K562 (cell line): ENCODE measurements around the gene ALS2CL. TPM values are rescaled to one million over a fixed set of nuclear protein-coding genes. Genes with fewer than 3 reads are reported as not detected.
A peak's percentile ranks its signal among the peaks of the same experiment; 100 is the strongest.

Experiments
- ATF4 ChIP-seq: fragments of 450-650 bp; formaldehyde crosslinking; IDR thresholded peaks from 2 replicates; pipeline ENCODE4 v1.4.0; 2022; ENCODE audit warnings: mild to moderate bottlenecking, moderate library complexity
- COPS2 ChIP-seq: fragments of 450-650 bp; conservative IDR thresholded peaks from 2 replicates; pipeline ENCODE4 v1.6.1; 2016; ENCODE audit warnings: mild to moderate bottlenecking, moderate library complexity
- ELK3 ChIP-seq: fragments of 450-650 bp; formaldehyde crosslinking; IDR thresholded peaks from 2 replicates; pipeline ENCODE4 v1.4.0; 2020; ENCODE audit warnings: mild to moderate bottlenecking
- ETV5 ChIP-seq: sonication (generic); formaldehyde crosslinking; IDR thresholded peaks from 2 replicates; pipeline ENCODE4 v1.4.0; 2020; ENCODE audit warnings: low read depth, mild to moderate bottlenecking, missing genetic modification reagents
- GABPB2 ChIP-seq: fragments of 250-450 bp; sonication (Bioruptor Pico); conservative IDR thresholded peaks from 2 replicates; pipeline ENCODE4 v1.5.1; 2021; ENCODE audit warnings: mild to moderate bottlenecking
- HDAC8 ChIP-seq: fragments of 450-650 bp; IDR thresholded peaks from 2 replicates; pipeline ENCODE4 v1.6.1; 2016; ENCODE audit warnings: mild to moderate bottlenecking, missing genetic modification characterization, moderate library complexity, missing compliant biosample characterization
- HINFP ChIP-seq: fragments of 450-650 bp; conservative IDR thresholded peaks from 2 replicates; pipeline ENCODE4 v1.6.1; 2016; ENCODE audit warnings: missing genetic modification characterization, low read depth, mild to moderate bottlenecking, control low read depth, missing compliant biosample characterization
- HMBOX1 ChIP-seq: sonication (generic); IDR thresholded peaks from 2 replicates; pipeline ENCODE4 v1.6.1; 2016
- LCOR ChIP-seq: sonication (generic); formaldehyde crosslinking; IDR thresholded peaks from 2 replicates; pipeline ENCODE4 v1.8.0; 2022; ENCODE audit warnings: mild to moderate bottlenecking, missing genetic modification reagents
- MEF2D ChIP-seq: conservative IDR thresholded peaks from 2 replicates; pipeline ENCODE4 v1.6.1; 2016; ENCODE audit warnings: low read depth, missing genetic modification characterization, missing compliant biosample characterization
- PCBP2 ChIP-seq: fragments of 200-400 bp; formaldehyde crosslinking; IDR thresholded peaks from 2 replicates; pipeline ENCODE4 v1.6.1; 2018; ENCODE audit warnings: low read length, low read depth, mild to moderate bottlenecking, moderate library complexity; ENCODE audit not compliant: poor library complexity, severe bottlenecking
- POLR3A ChIP-seq: IDR thresholded peaks from 2 replicates; pipeline ENCODE4 v1.6.1; 2011; ENCODE audit warnings: borderline replicate concordance, mild to moderate bottlenecking, moderate library complexity; ENCODE audit not compliant: insufficient read length, insufficient read depth; ENCODE audit errors: extremely low read depth
- SP2 ChIP-seq: IDR thresholded peaks from 2 replicates; pipeline ENCODE4 v1.6.1; 2011; ENCODE audit warnings: mild to moderate bottlenecking, low read depth, low read length, moderate library complexity; ENCODE audit not compliant: poor library complexity, severe bottlenecking; ENCODE audit errors: extremely low read depth
- SREBF1 ChIP-seq: fragments of 150-350 bp; IDR thresholded peaks from 2 replicates; pipeline ENCODE4 v1.6.1; 2014; ENCODE audit warnings: antibody characterized with exemption, low read depth, low read length, borderline replicate concordance
- ZFX ChIP-seq: sonication (generic); formaldehyde crosslinking; IDR thresholded peaks from 2 replicates; pipeline ENCODE4 v1.8.0; 2022; ENCODE audit warnings: mild to moderate bottlenecking, missing genetic modification reagents, moderate library complexity
- ZNF41 ChIP-seq: fragments of 250-450 bp; sonication (Bioruptor Pico); conservative IDR thresholded peaks from 2 replicates; pipeline ENCODE4 v1.4.0; 2020; ENCODE audit warnings: mild to moderate bottlenecking
- ZNF592 ChIP-seq: fragments of 450-650 bp; IDR thresholded peaks from 2 replicates; pipeline ENCODE4 v1.6.1; 2017; ENCODE audit warnings: antibody characterized with exemption, mild to moderate bottlenecking
- polyA plus RNA-seq, 8 experiments: library from polyadenylated mRNA; depleted of rRNA in 4 of 8; stranded (reverse) in 5 of 8; unstranded in 3 of 8; fragments of >200 nt; fragmentation: Nextera tagmentation in 2 of 8; fragmentation: Illumina TruSeq in 1 of 8; extraction: Ambion mirVana in 2 of 8; extraction: Trizol in 1 of 8; gene quantifications; 2 replicates each; pipeline versions ENCODE4 v1.2.1 to v1.2.3, GENCODE V29; 2011 to 2014; ENCODE audit warnings: inconsistent platforms in 1 of 8, missing spikeins in 1 of 8
- total RNA-seq, 7 experiments: library from RNA; depleted of rRNA in 6 of 7; stranded (reverse); fragments of >200 nt in 6 of 7; fragmentation: Illumina TruSeq in 2 of 7; extraction: Trizol in 2 of 7; gene quantifications; 2 replicates each; pipeline versions ENCODE4 v1.2.1 to v1.2.3, GENCODE V29; 2011 to 2021; ENCODE audit warnings: low replicate concordance in 1 of 7

The ALS2CL gene
- total and polyA plus RNA-seq, 9 of the 15 experiments (the other 6 are each of a cell fraction or from before 2014, with no cell fraction given), result 0.03 to 0.13 (median 0.05) TPM; not detected in 3

GRCh38 chr3:46629551-46630517 lies 63.6 kb downstream of the ALS2CL start (continued):
- TF ChIP-seq HDAC8 (tag) (no peak), ATF4 (CRISPR knock-in tag) (no peak), COPS2 (no peak), MEF2D (no peak), ZFX (peak; percentile 38), ETV5 (no peak), PCBP2 (no peak), ZNF41 (no peak), HMBOX1 (no peak), POLR3A (no peak), ZNF592 (peak; percentile 79), SP2 (no peak), GABPB2 (CRISPR knock-in tag) (no peak), ELK3 (CRISPR knock-in tag) (no peak), HINFP (tag) (no peak), SREBF1 (no peak), LCOR (peak; percentile 67; the same call in 1 of the 2 replicates)
